Prostate gland (tissue), 2 donors: Measurements from ENCODE around the gene ILK.

Source experiments
- CTCF ChIP-seq, 4 experiments: fragments of 200-600 bp in 2 of 4; fragments of 450-650 bp in 2 of 4; sonication (generic) in 2 of 4; IDR thresholded peaks; 1 replicate in 3 of 4; 2 replicates in 1 of 4; pipeline ENCODE4 v1.5.1; 2016 to 2019; ENCODE audit warnings: antibody characterized with exemption in 4 of 4, mild to moderate bottlenecking in 2 of 4, moderate library complexity in 2 of 4
- POLR2A ChIP-seq: fragments of 450-650 bp; IDR thresholded peaks from one replicate; pipeline ENCODE4 v1.6.1; 2016; ENCODE audit warnings: antibody characterized with exemption, mild to moderate bottlenecking
- POLR2AphosphoS5 ChIP-seq: sonication (generic); formaldehyde crosslinking; IDR thresholded peaks from one replicate; pipeline ENCODE4 v1.6.1; 2017; ENCODE audit warnings: antibody characterized with exemption

GRCh38 chr11:6576471-6577373 lies 26.9 kb upstream of the ILK start:
- TF ChIP-seq CTCF (IDR thresholded peaks at IDR 0.05) (no peak), POLR2A (no peak), POLR2AphosphoS5 (no peak)
